Measurements from ENCODE around the gene RASGRP1. TPM values are rescaled to one million over a fixed set of nuclear protein-coding genes. Genes with fewer than 3 reads are reported as not detected.

The RASGRP1 gene
- total and polyA plus RNA-seq, 2 donors (not counting 1 experiment from before 2014, with no cell fraction given) = 17.7 to 24.7 TPM

GRCh38 chr15:38479266-38479665 lies 85.3 kb downstream of the RASGRP1 start:
- Mint-ChIP-seq H3K27ac (no peak overlapping the region), H3K4me3 (no peak overlapping the region), H3K27me3 (no peaks in the 10 kb centered on the region), H3K4me1 (peaks cover 9% of the 10 kb centered on the region), H3K9me3 (ENCODE audit: insufficient read depth) (no peaks in the 10 kb centered on the region)
- CTCF ChIA-PET = interaction anchor here (2.2 to 7.2 kb wide), 5 partner anchors 39 to 219 kb away, joined by 4 to 145 read pairs (median 29); partner anchors contain the start of gene RASGRP1
- POLR2A ChIA-PET = no interaction called here
- no peak for TF ChIP-seq CTCF (IDR thresholded peaks at IDR 0.05)
- TF ChIP-seq EZH2 (IDR thresholded peaks at IDR 0.05; ENCODE audit: borderline replicate concordance, insufficient read depth, low read depth, low read length, poor library complexity, severe bottlenecking) = no peak
- no peak overlapping the region for H2AFZ ChIP-seq (ENCODE audit: insufficient read depth, low read depth, low read length, poor library complexity, severe bottlenecking)
- H3K4me2 ChIP-seq (replicated peaks; ENCODE audit: low read depth, low read length, poor library complexity, severe bottlenecking) = no peak overlapping the region
- no peaks in the 10 kb centered on the region for H3K79me2 ChIP-seq (ENCODE audit: control insufficient read depth, insufficient read depth, low read length)
- no peaks in the 10 kb centered on the region for H3K9me3 ChIP-seq (ENCODE audit: control extremely low read depth in 1 of 3, control insufficient read depth in 2 of 3, insufficient read depth in 1 of 3, low read length in 2 of 3)
- H3K9ac ChIP-seq (ENCODE audit: low read length) = no peak overlapping the region
- no peaks in the 10 kb centered on the region for H4K20me1 ChIP-seq (ENCODE audit: control insufficient read depth, insufficient read depth, low read length, poor library complexity, severe bottlenecking)
- no peaks in the 10 kb centered on the region for H3K4me1 ChIP-seq (ENCODE audit: control insufficient read depth in 2 of 2, insufficient read depth in 2 of 2, low read length in 2 of 2)
- H3K27ac ChIP-seq (ENCODE audit: low read length in 2 of 2) = no peak overlapping the region
- ATAC-seq (ENCODE audit: low read depth) (no peak), DNase-seq (no peak)
- no peaks in the 10 kb centered on the region for H3K27me3 ChIP-seq (replicated peaks in 1 of 4; ENCODE audit: control extremely low read depth in 1 of 4, control insufficient read depth in 3 of 4, insufficient read depth in 4 of 4, low read length in 3 of 4)
- intact Hi-C loops (cut with micrococcal nuclease) = no loop called here
- no peak overlapping the region for H3K4me3 ChIP-seq (ENCODE audit: control extremely low read depth in 1 of 5, extremely low read depth in 1 of 5, insufficient read depth in 1 of 5, low read depth in 2 of 5, low read length in 4 of 5)
- peaks cover 0 to 37% of the 10 kb centered on the region in 2 experiments for H3K36me3 ChIP-seq (replicated peaks in 1 of 2; ENCODE audit: control extremely low read depth in 1 of 2, control insufficient read depth in 1 of 2, extremely low read depth in 1 of 2, insufficient read depth in 2 of 2, low read length in 1 of 2)

GRCh38 chr15:38477637-38478036 lies 87.0 kb downstream of the RASGRP1 start:
- intact Hi-C loops (cut with micrococcal nuclease) = no loop called here
- H3K27me3 Mint-ChIP-seq = no peaks in the 10 kb centered on the region

More at GRCh38 chr15:38477637-38478036, 87.0 kb downstream of the RASGRP1 start:
- Histone ChIP-seq H3K9ac (ENCODE audit: low read length) (no peak overlapping the region), H3K79me2 (ENCODE audit: control insufficient read depth, insufficient read depth, low read length) (no peaks in the 10 kb centered on the region), H3K9me3 (ENCODE audit: control extremely low read depth in 1 of 3, control insufficient read depth in 2 of 3, insufficient read depth in 1 of 3, low read length in 2 of 3) (no peaks in the 10 kb centered on the region), H3K27me3 (replicated peaks in 1 of 4; ENCODE audit: control extremely low read depth in 1 of 4, control insufficient read depth in 3 of 4, insufficient read depth in 4 of 4, low read length in 3 of 4) (no peaks in the 10 kb centered on the region), H3K4me3 (ENCODE audit: control extremely low read depth in 1 of 5, extremely low read depth in 1 of 5, insufficient read depth in 1 of 5, low read depth in 2 of 5, low read length in 4 of 5) (no peak overlapping the region), H3K36me3 (replicated peaks in 1 of 2; ENCODE audit: control extremely low read depth in 1 of 2, control insufficient read depth in 1 of 2, extremely low read depth in 1 of 2, insufficient read depth in 2 of 2, low read length in 1 of 2) (peaks cover 0 to 37% of the 10 kb centered on the region in 2 experiments), H3K27ac (ENCODE audit: low read length in 2 of 2) (no peak overlapping the region), H2AFZ (ENCODE audit: insufficient read depth, low read depth, low read length, poor library complexity, severe bottlenecking) (no peak overlapping the region), H3K4me2 (replicated peaks; ENCODE audit: low read depth, low read length, poor library complexity, severe bottlenecking) (no peak overlapping the region), H3K4me1 (ENCODE audit: control insufficient read depth in 2 of 2, insufficient read depth in 2 of 2, low read length in 2 of 2) (no peaks in the 10 kb centered on the region), H4K20me1 (ENCODE audit: control insufficient read depth, insufficient read depth, low read length, poor library complexity, severe bottlenecking) (no peaks in the 10 kb centered on the region)
- WGBS (ENCODE audit: insufficient coverage) = 88% methylated on average over 3 of the region's 4 CpGs
- no peak for DNase-seq
- no peak for ATAC-seq (ENCODE audit: low read depth)
- Mint-ChIP-seq H3K4me1 (peaks cover 9% of the 10 kb centered on the region), H3K27ac (no peak overlapping the region), H3K4me3 (no peak overlapping the region), H3K9me3 (ENCODE audit: insufficient read depth) (no peaks in the 10 kb centered on the region)
- CTCF ChIA-PET = interaction anchor here (1.0 to 7.2 kb wide), 6 partner anchors 23 to 220 kb away, joined by 3 to 145 read pairs (median 18); no protein-coding TSS in a partner anchor
- POLR2A ChIA-PET = no interaction called here
- TF ChIP-seq EZH2 (IDR thresholded peaks at IDR 0.05; ENCODE audit: borderline replicate concordance, insufficient read depth, low read depth, low read length, poor library complexity, severe bottlenecking) (no peak), CTCF (IDR thresholded peaks at IDR 0.05) (no peak)

All from B cell (primary cell).